HG03571 (cell line): Measurements from ENCODE around the gene TBC1D14.

Experiments used
- ATAC-seq: cut with Tn5 transposase; IDR thresholded peaks from one replicate; pipeline ENCODE4 v1.9.1; 2021; ENCODE audit not compliant: unreplicated experiment

Gene TBC1D14

DNA sequence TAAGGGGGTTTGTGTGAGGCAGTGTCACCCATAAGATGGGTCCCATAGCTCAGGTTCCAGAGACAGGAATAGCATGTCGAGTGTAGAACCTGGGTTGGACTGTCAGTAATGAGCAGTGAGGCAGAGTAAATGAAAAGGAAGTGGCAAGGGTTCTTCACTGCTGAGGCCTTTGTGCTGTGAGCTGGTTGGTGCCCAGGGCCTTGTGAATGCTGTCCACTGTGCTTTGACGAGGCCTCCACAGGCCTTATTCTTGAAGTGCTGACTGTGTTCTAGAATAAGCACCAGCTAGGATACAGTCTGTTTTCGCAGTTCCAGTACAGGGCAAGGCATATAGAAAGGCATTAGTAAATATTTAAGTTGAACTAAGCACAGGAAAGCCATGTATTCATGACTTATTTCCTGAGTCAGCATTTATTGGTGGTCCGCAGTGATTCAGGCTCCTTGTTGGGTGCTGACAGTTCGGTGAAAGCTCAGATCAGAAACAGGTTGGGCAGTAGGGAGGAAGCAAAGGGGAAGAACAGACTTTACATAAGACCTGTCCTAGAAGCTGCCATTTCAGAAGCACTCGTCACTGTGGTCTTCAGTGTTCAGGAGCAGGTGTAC, 107.9 kb downstream of the TBC1D14 start:
- no peak for ATAC-seq

DNA sequence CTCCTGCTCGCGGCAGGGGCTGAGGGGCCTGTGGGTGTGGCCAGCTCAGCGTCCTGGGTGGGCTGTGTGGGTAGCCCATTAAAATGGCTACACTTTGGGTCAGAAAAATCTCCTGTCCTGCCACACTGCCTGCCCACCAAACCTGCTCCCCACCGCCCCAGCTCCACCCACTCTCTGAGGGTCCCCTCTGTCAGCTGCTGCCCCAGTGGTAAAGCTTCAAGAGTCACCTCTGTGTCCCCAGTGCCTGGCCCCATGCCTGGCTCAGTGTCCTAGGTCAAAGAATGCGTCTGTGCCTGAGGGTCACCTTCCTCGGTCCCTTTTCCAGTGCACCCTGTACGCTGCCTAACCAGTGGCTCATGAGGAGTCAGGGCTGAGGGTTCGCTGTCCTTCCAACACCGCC, 108.7 kb downstream of the TBC1D14 start:
- ATAC-seq = no peak

DNA sequence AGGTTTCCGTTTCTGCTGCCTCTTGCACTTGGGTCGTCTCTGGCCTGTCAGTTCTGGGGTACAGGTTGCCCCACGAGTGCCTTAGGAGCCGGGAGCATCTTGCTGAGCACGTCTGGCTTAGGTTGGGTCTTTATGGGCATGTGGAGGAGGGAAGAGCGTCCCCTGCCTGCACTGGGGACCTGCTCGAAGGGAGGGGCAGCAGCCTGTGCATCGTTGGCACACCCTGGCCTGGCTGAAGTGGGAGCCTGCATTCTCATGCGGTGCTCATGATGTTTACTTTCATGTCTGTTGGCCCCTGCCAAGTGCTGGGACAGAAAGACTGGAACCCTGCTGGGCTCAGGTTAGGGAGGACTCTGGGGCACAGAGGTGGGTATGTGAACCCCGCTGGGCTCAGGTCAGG, 109.7 kb downstream of the TBC1D14 start:
- ATAC-seq = no peak

GRCh38 chr4:7020290-7020689, 110.7 kb downstream of the TBC1D14 start:
- no peak for ATAC-seq

GRCh38 chr4:7020856-7021255, 111.2 kb downstream of the TBC1D14 start:
- ATAC-seq = no peak

GRCh38 chr4:7021355-7021754, 111.7 kb downstream of the TBC1D14 start:
- no peak for ATAC-seq

- ATAC-seq = no peak
These were observed 112.5 kb downstream of the TBC1D14 start for GRCh38 chr4:7021930-7022664.

- no peak for ATAC-seq
These were observed 113.9 kb downstream of the TBC1D14 start for GRCh38 chr4:7023486-7023885.

DNA sequence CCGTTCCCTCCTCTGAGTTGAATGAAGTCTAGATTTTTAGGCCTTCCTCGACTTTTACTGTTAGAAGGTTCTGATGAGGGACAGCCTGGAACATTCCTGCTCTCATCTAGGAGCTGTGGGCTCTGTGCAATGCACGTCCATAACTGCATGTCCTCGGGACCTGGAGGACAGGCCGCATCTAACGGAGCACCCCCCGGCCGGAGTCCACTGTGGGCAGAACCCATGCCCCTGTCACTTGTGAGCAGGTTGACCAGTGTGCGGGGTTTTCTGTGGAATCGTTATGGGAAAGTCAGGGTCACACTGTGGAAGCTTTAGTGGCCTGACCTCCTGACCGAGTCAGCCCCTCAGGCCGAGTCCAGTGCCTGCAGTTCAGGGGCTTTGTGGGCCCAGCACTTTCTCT, 114.3 kb downstream of the TBC1D14 start:
- ATAC-seq = no peak

DNA sequence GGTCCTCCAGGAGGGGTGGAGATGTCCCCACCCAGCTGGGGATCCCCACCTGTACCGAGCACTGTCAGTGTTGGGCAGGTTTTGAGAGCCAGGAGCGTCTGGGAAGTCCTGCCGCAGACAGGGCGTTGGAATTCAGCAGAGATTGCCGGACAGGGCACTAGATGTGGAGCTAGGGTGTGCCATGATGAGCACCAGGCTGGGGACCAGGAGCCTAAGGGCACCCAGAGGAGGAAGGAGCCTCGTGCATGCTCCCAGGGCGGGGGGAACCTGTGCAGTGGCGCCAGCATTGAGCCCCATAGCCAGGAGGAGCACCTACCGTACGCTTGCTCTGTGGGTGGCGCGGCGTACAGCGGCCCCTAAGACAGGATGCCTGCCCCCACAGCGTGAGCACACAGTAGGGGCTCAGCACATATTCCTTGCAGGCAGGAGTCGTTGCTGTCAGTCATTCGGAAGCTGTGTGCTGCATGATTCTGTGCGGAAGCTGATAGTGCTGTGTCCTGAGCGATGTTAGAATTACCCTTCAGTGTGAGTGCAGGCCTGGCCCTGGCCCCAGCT, 114.8 kb downstream of the TBC1D14 start:
- ATAC-seq = no peak

GRCh38 chr4:7025040-7025602, 115.5 kb downstream of the TBC1D14 start:
- no peak for ATAC-seq

DNA sequence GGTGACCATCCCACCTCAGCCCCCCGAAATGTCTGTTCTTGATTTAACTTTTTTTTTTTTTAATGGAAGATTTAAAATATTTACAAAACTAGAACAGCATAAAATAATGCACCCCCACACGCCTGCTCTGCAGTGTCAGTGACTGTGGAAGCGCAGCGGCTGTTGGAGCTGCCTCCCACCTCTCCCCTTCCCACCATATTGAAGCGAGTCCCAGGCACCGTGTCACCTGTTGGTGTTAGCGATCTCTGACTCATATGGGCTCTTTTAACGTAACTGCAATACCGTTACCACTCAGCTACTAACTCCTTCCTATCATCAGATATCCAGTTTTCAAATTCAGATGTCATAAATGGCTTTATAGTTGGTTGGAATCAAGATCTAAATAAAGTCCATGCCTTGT, 116.5 kb downstream of the TBC1D14 start:
- no peak for ATAC-seq

DNA sequence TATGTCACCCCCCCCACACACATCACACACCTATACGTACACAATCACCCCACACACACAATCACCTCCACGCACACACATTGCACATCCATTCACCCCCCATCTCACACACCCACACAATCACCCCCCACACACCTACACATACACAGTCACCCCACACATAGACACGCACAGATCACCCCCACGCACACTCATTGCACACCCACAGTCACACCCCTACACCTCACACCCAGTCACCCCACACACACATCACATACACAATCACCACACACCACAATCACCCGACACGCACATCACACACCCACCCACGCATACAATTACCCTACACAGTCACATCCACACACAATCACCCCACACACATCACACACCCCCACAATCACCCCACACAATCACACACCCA, 117.7 kb downstream of the TBC1D14 start:
- ATAC-seq = no peak

GRCh38 chr4:7027913-7028312, 118.3 kb downstream of the TBC1D14 start:
- ATAC-seq = no peak

- no peak for ATAC-seq
These were observed 119.6 kb downstream of the TBC1D14 start for GRCh38 chr4:7029212-7029611.

DNA sequence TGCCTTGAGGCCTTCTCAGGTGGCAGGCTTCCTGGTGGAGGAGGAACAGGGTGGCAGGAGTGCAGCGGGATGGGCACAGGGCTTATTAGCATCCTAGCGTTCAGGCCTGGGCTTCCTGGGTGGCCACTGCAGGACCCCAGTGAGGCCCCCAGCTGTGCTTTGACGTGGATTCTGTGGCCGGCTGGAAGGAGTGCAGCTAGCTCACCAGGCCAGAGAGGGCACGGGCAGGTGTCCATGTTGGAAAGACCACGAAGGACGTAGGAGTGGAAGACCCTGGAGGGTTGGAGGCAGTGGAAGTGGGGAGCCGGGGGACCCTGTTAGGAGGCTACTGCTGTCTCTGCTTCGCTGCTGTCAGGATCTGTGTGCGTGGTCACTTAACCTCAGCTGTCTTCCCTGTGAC, 120.3 kb downstream of the TBC1D14 start:
- no peak for ATAC-seq

DNA sequence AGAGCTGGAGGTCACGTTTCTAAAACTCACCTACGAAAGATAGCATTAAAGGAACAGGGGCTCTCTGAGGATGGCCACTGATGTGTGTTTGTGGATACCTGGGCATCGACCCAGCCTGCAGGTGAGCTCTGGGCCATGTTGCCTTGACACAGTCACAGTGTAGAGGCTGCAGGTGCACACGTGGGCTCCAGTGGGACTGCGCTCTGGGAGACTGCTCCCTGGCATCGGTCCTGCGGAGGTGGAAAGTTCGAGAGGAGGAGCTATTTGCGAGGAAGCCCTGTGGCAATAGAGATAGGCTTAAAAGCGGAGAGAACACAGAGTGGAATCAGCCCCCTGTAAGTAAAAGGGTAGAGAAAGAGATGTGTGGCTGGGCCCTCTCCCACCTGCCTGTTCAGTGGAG, 121.2 kb downstream of the TBC1D14 start:
- ATAC-seq = no peak

- no peak for ATAC-seq
These were observed 122.2 kb downstream of the TBC1D14 start for GRCh38 chr4:7031558-7032449.

- no peak for ATAC-seq
These were observed 123.0 kb downstream of the TBC1D14 start for GRCh38 chr4:7032596-7032995.

DNA sequence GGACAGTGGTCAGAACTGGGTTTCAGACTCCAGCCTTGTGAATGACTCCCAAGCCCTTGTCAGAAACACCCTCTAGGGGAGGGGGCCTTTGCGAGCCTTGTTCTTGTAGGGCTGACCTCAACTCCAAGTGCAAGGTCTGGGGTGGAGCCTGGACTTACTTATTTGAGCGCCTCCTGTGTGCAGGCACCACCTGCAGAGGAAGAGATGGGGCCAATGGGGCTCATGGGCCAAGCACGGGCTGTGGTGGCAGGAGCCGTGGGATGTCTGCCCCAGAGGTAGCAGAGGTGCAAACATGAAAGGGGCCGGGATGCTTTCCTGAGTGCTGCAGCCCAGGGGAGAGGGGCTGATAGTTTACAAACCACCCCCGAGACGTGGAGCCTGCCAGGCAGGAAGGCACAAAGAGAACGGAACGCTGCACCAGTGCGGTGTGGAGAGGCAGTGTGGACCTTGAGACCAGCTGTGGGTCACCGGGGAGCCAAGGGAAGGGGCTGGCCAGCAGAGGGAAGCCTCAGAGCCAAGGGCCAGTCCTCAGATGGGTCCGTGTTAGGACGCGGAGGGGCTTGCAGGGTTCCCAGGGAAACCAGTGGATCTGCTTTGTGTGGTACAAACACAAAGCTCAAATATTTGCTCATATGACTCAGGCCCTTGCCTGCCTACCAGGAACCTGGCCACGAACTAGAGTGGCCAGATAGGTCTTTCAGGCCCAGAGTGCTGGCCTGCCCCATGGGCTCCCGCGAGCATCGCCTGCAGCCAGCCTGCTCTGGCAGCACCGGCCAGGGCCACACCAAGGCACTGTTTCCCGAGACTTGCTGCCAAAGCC, 124.8 kb downstream of the TBC1D14 start:
- ATAC-seq = no peak
